GM21723 (cell line): ENCODE data around the gene HINT2.

Source experiments
- ATAC-seq: cut with Tn5 transposase; IDR thresholded peaks from one replicate; pipeline ENCODE4 v1.9.1; 2021; ENCODE audit warnings: mild to moderate bottlenecking, moderate library complexity; ENCODE audit not compliant: unreplicated experiment

The HINT2 gene

DNA sequence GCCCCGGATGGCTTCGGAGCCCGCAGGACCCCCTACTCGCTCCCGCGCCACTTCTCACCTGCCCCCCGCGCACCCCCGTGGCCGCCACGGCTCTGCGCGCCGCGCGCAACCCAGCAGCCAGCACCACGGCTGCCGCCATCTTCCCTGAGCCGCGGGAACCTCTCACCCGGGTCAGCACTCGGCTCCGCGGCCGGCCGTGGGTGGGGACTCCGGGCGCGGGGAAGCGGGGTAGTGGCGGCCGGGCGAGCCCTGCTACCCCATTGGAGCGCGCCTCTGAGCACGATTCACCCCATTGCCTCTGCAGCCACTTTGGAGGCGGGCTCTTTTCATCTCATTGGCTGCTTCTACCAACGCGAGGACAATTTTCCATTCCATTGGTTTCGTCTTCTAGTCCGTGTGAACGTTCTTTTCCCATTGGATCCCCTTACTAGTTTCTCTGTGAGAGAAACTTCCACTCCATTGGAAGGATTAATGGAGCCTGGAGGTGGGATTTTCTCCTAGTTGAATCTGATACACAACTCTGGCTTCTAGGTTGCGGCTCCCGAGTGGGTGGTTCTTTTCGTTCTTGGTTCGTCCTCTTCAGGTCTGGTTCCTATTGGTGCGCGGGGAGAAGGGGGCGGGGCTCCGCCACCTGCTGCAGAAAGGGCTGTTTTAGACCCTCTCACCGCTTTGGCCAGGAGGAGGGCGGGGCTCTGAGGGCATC, at the start of gene HINT2:
Gene HINT2, minus strand, starts transcription at position 202 of the 703 bp plus-strand sequence. Its CDS starts 63 bp downstream, at position 139.
- ATAC-seq = peak; percentile 79

DNA sequence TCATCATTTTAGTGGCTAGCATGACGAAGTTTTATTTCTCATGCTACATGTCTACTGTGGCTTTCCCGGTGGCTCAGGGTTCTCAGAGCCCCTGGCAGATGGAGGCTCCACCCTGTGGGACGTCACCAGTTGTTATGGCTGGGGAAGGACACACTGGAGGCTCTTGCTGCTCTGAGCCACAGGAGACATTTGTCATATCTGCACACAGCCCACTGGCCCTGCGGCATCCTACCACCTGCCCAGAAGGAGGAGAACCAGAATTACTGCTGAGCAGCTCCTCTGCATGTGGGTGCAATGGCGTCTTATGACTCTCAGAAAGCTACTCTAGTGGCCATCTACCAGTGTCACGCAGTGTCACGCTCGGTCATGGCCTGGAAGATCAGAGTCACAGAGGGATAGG, 48.7 kb upstream of the HINT2 start:
- ATAC-seq = no peak

DNA sequence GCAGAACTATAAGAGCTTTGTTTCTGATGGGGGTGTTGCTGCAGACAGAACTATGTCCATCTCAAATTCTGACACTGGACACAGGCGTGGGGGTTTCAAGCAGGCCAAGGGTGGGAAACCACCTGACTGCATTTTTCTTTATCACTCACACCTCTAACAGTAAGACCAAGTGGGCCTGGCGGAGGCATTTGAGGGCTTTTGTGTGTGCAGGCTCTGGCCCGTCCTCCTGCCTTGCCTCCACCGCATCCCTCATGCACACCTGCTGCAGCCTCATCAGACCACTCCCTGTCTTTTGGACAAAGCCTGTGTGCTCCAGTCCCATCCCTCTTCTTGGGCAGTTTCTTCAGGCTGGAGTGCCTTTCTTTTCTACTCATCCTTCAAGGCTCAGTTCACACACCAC, 47.5 kb upstream of the HINT2 start:
- ATAC-seq = no peak

DNA sequence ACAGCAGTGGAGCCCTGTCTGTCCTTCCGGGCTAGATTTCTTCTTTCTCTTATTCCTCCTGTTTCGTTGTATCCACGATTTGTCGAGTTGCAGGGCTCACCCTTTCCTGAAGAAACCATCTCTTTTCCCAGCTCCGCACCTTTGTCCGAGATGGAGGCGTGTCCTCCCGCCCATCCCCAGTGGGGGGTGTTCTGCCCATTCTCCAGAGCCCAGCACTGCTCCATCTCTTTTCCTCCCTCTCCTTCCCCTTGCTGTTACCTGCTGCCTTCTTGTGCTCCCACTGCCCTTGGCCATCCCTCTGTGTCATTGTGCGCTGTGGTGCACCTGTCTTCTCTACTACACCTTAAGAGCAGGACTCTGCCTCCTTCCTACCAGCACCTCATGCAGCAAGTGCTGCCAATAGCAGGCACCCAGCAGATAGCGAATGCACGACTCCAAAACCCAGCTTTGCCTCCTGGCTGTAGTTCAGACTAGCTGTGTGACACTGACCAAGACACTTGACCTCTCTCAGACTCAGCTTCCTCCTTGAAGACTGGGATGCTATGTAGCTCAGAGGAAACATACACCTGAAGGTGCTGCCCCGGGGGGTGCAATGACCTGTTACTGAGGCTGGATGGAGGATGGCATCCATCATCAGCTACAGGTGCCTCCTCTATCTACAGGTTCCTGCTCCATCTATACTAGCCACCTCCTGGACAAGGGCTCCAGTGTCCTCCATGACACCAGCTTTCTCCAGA, 46.5 kb upstream of the HINT2 start:
- ATAC-seq = no peak

DNA sequence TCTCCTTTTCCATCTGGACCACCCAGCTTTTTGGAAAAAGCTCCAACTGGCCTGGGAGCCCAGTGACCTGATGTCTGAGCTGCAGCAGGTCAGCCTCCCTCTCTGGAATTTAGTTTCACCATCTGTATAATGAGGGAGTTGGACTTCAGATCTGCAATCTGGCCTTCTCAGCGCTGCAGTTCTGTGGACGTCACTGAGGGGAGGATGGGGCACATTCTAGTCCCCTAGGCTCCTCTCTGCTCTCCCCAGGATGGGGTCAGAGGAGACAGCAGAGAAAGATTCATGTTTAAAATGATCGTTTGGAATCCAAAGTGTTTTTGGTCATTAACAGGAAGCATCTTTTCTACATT, 45.1 kb upstream of the HINT2 start:
- ATAC-seq = no peak

DNA sequence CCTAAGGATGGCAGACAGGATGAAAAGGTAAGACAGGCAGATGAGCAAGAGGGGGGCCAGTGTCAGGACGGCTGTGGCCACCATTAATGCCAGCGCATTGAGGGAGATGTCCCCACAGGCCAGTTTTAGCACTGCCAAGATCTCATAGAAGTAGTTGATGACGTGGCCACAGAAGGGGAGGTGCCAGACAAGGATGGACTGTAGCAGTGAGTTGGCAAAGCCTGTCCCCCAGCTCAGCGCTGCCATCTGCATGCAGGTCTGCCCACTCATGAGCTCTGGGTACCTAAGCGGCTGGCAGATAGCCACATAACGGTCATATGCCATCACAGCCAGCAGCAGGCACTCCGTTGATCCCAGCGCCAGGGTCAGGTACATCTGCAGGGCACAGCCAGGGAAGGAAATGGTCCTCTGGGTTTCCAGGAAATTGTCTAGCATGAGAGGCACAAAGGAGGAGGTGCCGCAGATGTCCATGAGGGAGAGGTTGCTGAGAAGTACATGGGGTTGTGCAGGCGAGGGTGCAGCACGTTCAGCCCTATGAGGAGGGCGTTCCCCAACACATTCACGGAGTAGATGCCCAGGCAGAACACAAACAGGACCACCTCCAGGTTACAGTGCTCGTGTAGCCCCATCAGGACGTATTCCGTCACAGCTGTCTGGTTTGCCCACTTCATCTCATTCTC, 44.6 kb upstream of the HINT2 start:
- ATAC-seq = no peak

DNA sequence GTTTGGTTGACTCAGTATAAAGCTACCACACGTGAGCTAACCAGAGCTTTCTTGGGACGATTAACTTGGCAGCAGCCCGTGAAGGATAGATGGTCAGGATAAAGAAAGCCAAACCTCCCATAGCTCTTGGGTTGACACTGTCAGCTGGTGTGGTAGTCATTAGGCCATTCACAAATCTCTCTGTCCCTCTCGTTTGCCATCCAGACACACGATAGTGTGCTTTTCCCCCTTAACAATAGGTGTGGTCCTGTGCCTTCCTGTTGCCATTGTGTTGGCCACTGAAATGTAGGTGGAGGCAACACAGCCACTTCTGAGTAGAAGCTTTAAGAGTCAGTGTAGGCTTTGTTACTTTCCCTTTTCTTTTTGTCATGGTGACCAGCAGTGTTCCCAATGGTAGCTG, 43.6 kb upstream of the HINT2 start:
- no peak for ATAC-seq

DNA sequence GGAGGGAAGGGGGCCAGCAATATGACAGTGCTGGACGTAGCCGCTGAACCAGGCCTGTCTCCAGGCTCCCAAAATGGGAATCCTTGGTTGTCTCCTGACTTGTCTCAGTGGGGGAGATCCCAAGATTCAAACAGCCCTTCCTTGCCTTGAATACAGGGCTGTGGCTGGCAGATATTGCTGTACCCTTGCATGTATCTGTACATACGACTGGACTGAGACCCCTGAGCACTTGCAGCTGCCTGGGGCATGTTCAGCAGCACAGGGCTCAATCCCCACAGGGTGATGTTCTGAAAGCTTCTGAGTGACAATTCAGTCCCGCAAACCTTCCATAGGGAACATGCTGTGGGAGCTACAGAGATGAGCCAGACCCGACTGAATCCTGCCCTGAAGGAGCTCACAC, 42.0 kb upstream of the HINT2 start:
- no peak for ATAC-seq

DNA sequence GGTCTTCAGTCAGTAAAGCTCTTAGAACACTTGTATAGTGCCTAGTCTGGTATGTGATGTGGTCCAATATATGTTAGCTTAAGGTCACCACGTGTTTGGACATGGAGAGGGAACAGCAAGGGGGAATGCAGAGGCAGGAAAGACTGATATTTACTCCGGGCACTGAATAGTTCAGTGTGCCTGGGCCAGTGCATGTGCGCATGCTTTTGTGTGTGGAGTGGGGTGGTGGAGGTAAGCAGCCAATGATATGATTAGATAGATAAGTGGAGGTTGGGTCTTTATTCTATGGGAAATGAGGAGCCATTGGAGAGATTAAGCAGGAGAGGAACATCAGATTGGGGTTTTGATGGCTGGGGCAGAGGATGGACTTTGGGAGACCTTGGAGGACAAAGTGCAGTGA, 41.4 kb upstream of the HINT2 start:
- no peak for ATAC-seq

DNA sequence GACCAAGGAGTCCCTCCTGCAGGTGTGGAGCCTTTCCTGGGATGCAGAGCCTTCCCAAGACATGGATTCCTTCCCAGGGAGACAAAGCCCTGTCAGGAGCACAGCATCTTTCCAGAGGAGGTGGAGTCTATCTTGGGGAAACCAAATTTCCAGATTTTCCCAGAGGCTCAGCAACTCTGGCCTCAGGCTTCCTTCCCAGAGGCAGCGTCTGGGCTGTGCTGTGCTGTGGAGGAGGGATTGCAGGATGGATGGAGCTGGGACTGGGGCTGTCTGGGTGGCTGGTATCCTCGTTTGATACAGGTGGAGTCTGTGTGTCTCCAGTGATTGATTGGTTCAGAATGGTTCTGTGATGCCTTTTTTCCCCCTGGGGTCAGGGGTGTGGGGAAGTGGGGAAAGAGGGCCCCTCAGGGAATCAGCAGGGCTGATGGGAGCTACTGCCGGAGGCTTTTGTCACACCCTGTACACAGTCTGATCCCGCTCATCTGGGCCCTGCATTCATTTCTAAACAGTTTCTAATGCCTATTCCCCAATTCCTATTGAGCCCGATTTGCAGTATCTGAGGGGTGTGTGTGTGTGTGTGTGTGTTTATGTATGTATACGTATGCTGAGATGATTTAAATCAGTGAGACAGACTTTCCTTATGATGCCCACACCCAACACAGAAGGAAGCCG, 39.4 kb upstream of the HINT2 start:
- ATAC-seq = no peak

DNA sequence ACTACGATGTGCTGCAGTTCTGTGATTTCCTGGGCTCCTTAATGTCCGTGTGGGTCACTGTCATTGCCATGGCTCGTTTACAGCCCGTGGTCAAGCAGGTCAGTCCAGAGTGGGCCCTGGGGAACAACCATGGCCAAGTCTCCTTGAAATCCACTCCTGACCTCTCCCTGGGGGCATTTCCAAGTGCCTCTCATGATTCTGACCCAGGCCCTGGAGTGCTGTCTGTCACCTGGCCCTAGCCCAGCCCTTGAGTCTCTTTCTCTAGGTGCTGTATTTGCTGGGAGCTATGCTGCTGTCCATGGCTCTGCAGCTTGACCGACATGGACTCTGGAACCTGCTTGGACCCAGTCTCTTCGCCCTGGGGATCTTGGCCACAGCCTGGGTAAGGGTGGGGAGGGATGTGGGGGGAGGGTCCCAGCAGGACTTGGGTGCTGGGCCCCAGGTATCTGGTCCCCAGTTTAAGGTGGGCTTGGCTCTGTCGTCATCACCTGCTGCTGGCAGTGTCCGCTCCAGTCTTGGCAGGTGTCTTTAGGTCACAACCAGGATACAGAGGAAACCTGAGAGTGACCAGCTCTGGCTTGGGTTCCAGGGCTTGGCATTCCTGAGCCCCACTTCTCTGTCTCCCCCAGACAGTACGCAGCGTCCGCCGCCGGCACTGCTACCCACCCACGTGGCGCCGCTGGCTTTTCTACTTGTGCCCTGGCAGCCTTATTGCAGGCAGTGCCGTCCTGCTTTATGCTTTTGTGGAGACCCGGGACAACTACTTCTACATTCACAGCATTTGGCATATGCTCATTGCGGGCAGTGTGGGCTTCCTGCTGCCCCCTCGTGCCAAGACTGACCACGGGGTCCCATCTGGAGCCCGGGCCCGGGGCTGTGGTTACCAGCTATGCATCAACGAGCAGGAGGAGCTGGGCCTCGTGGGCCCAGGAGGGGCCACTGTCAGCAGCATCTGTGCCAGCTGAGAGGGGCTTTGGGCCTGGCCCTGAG, 38.3 kb upstream of the HINT2 start:
- ATAC-seq = no peak

DNA sequence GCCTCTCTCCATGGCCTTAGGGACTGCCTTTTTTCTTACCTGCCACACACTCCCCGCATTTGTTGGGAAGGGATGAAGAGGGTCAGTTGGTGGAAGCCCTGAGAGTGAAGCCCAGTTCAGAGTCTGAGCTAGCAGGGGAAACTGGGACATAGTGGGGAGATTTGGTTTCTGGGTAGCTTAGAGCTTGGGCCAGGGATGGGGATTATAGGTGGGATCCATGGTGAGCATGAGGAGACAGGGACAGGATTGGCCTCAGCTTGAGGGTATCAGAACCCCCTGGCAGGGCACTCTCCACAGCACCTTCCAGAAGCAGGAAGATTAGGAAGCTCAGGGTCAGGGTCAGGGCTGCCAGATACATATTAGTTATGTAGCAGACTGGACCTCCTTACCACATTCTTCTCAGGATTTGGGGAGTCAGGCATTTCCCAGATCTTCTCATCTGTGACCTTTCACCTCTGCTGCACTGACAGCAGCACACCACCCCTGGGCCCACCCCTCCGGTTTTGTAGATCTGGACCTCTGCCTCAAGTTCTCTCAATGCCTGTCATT, 37.5 kb upstream of the HINT2 start:
- no peak for ATAC-seq

DNA sequence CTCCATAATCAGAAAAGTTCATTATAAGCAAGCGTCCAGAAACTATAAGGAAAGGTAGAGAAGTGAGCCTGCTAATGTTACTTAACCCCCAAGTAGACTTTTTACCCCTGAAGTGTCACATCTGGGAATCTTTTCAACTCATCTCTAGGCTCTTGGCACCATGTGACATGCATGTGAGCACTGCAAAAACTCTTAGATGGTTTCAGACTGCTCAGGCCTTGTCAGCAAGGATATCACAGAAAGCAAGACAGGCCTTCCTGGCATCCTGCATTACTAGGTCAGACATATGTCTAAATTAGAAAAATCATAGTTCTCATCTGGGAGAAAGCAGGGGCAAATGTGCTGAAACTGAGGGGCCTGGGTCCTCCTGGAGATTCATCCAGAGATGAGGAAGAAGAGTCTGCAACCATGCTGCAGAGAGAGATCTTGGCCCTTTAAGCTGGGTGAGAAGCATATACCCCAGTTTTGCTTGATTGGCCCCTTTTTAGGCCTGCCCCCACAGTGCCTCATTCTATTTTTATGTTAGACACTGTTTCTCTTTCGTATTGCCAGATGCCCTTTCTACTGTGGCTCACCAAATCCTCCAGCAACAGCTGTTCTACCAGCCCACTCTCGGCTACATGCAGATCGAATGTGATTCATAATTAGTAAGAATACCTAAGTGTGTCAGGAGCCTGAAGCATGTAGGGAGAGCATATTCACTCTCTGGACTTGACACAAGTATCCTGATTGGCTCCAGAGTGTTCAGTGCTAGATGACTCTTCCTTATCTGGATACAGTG, 33.1 kb upstream of the HINT2 start:
- peak; percentile 91 for ATAC-seq

DNA sequence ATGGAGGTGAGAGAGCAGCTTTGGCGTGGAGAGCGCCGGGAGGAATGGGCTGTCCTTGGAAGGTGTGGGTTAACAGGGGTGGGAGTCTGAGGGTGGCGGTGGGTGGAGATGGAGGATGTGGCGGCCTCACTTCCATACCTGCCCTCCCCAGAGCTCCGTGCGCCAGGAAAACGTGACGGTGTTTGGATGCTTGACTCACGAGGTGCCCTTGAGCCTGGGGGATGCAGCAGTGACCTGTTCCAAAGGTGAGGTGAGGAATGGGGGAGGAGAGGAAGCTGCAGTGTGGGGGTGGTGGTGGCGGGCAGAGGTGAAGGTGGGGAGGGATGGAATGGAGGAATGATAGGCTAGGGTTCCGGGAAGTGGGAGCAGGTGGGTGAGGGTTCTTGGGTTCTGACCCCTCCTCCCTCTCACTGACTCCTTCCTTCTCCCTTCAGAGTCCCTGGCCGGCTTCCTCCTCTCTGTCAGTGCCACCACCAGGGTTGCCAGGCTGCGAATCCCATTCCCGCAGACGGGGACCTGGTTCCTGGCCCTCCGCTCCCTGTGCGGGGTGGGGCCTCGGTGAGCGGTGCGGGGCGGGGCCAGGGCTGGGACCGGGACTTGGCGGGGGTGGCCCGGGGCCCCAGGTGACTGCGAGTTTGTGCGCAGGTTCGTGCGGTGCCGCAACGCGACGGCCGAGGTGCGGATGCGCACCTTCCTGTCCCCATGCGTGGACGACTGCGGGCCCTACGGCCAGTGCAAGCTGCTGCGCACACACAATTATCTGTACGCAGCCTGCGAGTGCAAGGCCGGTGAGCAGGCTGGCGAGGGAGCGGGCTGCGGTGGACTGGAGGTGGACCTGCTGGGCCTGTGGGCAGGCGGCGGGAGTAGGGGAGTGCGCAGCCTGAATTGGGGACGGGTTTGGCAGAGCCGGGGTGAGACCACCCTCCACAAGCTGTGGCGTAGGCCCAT, 31.3 kb upstream of the HINT2 start:
- no peak for ATAC-seq

DNA sequence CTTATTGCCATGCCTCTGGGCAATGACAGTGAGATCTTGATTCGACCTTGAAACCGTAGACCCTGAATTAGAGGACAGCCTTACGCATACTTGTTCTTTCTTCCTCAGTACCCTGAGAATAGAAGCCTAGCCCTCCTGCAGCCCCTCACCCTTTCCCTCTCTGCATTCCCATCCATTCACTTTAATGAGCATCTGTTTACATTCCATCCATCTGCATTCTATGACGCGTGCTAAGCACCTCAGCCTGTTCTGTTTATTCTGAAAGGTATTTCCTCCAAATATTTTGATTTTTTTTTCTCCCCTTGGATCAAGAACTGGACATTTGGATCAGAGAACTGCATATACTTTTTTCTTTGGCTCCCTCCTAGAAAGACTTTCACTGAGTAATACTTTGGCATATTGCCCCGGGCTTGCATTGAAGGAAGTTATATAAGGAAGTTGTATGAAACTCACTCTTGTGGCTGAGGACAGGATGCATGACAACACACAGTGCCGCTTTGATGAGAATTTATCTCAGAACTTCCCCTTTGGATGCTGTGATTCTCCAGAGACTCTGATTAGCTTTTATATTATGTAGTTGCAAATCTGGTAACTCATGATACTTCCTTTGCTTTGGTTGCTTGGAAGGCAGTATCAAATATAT, 29.9 kb upstream of the HINT2 start:
- ATAC-seq = no peak

DNA sequence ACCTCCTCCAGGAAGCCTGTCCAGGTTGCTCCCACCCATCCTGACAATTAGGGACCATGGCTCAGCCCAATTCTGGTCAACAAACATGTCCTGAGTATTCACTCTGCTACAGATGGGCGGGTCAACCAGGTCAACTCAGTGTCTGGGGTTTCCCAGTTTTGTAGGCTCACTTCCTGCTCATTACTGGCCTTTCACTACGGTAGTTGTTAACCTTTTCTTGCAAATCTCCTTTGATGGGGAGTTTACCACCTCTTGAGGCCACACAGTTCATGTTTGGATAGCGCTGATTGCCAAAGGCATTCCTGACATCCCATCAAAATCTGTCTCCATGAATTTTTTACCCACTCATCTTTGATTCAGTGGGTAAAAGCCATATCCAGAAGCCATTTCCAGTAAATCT, 28.0 kb upstream of the HINT2 start:
- ATAC-seq = no peak

DNA sequence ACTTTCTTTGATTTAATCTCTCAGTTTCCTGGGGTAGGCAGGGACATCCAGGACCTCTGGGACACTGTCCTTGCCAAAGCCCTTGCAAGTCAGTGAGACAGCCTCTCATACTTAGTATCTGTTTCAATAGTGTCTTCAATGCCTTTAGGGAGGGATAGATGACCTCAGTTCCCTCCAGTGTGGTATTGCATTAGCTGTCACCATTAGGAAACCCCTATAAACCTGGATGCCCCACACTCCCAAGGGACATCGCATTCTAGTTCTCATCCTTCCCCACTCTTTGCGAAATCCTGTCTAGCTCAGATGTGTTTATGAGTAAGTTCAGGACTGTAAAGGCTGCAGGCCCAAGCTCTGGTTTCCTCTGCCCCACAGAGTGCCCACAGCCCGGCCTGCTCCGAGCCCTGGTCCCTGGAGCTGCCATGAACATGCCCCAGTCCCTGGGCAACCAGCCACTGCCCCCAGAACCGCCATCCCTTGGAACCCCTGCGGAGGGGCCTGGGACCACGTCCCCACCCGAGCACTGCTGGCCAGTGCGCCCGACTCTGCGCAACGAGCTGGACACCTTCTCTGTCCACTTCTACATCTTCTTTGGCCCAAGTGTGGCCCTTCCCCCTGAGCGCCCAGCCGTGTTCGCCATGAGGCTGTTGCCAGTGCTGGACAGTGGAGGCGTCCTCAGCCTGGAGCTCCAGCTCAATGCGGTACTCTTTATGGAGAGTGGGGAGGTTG, 27.3 kb upstream of the HINT2 start:
- no peak for ATAC-seq
